ENCODE results near the gene DTX3. TPM values are rescaled to one million over a fixed set of nuclear protein-coding genes. Genes with fewer than 3 reads are reported as not detected.

DTX3 gene
- total RNA-seq, 1 experiment from 2014 or later, result 0.37 TPM

DNA sequence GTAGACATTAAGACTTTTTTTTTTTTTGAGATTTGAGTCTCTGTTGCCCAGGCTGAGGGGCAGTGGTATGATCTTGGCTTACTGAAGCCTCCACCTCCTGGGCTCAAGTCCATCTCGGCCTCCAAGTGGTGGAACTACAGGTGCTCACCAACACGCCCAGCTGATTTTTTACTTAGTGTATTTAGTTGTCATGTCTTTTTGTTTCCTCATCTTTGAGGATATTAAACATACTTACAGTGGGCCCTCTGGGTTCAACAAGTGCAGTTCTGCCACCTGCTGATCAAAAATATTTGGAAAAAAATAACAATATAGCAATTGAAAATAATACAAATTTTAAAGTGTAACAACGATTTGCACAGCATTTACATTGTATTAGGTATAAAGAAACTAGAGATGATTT is 32.7 kb downstream of the DTX3 start:
- no peak for DNase-seq (ENCODE audit: low read depth, low spot score)
- no peak overlapping the region for H3K9ac ChIP-seq (ENCODE audit: low read length)
- ChIA-PET CTCF (interaction anchor here (1.2 kb wide), 1 partner anchor 54 kb away, joined by 4 read pairs; no protein-coding TSS in a partner anchor), POLR2A (interaction anchor here (1.6 kb wide), 1 partner anchor 107 kb away, joined by 4 read pairs; the partner anchor contains the start of gene TSPAN31), RAD21 (ENCODE audit: low non-redundant PET in 1 of 2, low total read pairs in 2 of 2, uncharacterized antibody in 2 of 2, unreplicated experiment in 2 of 2) (no interaction called here)
- peaks cover 1% of the 10 kb centered on the region; the same call in 1 of the 2 replicates for H3K79me2 ChIP-seq (ENCODE audit: insufficient read depth, low read length)
- H4K20me1 ChIP-seq (ENCODE audit: insufficient read depth), result no peaks in the 10 kb centered on the region
- peaks cover 7 to 12% of the 10 kb centered on the region in 2 experiments for H3K4me1 ChIP-seq (ENCODE audit: control insufficient read depth in 1 of 2, insufficient read depth in 2 of 2, low read length in 2 of 2)
- H3K9me3 ChIP-seq (ENCODE audit: control insufficient read depth in 1 of 2, insufficient read depth in 1 of 2, low read depth in 1 of 2, low read length in 2 of 2), result no peaks in the 10 kb centered on the region
- TF ChIP-seq ZNF274 (IDR thresholded peaks at IDR 0.05; ENCODE audit: low read depth, low read length) (no peak), RAD21 (IDR thresholded peaks at IDR 0.05; ENCODE audit: low read depth) (peak; percentile 20; the same call in 1 of the 2 replicates), CBX3 (IDR thresholded peaks at IDR 0.05; ENCODE audit: low read depth) (no peak)
- TF ChIP-seq, protein P1, sequence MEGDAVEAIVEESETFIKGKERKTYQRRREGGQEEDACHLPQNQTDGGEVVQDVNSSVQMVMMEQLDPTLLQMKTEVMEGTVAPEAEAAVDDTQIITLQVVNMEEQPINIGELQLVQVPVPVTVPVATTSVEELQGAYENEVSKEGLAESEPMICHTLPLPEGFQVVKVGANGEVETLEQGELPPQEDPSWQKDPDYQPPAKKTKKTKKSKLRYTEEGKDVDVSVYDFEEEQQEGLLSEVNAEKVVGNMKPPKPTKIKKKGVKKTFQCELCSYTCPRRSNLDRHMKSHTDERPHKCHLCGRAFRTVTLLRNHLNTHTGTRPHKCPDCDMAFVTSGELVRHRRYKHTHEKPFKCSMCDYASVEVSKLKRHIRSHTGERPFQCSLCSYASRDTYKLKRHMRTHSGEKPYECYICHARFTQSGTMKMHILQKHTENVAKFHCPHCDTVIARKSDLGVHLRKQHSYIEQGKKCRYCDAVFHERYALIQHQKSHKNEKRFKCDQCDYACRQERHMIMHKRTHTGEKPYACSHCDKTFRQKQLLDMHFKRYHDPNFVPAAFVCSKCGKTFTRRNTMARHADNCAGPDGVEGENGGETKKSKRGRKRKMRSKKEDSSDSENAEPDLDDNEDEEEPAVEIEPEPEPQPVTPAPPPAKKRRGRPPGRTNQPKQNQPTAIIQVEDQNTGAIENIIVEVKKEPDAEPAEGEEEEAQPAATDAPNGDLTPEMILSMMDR (IDR thresholded peaks at IDR 0.05 in 2 of 3, conservative IDR thresholded peaks at IDR 0.05 in 1 of 3; ENCODE audit: borderline replicate concordance in 1 of 3, insufficient read depth in 1 of 3, low read depth in 2 of 3, low read length in 2 of 3), result peak in 2 of 3 experiments; percentile 11 to 16; a peak in 1 of 6 replicates
- no peak overlapping the region for H3K27ac ChIP-seq (ENCODE audit: low read depth, low read length)
- no peak overlapping the region for H3K4me3 ChIP-seq (replicated peaks in 1 of 2; ENCODE audit: low read depth in 1 of 2, low read length in 2 of 2)
- ATAC-seq, result no peak
- BruUV-seq (replicated peaks), result no TSS peak
- intact Hi-C loops (cut with micrococcal nuclease), result no loop called here
- no peaks in the 10 kb centered on the region for H3K9me2 ChIP-seq (ENCODE audit: insufficient read depth)
- H3K4me2 ChIP-seq (ENCODE audit: low read length), result no peak overlapping the region
- H3K27me3 ChIP-seq (ENCODE audit: insufficient read depth, low read length), result no peaks in the 10 kb centered on the region; the same call in 1 of the 2 replicates
- H2AFZ ChIP-seq (ENCODE audit: low read depth, low read length, poor library complexity, severe bottlenecking), result no peak overlapping the region
- H3K36me3 ChIP-seq (ENCODE audit: control insufficient read depth in 1 of 2, insufficient read depth in 2 of 2, low read length in 2 of 2), result no peaks in the 10 kb centered on the region

DNA sequence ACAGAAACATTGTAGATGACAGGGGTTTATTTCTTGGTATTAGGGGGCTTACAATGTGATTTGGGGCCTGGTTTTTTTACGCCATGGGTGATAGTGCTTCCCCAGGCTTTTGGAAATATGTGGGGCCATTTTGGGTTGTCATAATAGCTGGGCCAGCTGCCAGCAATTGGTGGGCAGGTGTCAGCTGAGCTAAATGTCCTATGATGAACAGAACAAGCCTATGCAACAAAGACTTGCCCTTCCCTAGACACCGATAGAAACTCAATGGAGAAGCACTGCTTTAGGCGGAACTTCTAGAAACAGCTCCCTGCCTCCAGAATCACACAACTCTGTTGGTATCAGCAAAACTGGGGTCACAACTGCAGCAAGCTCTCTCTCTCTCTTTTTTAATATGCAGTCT is 33.5 kb downstream of the DTX3 start:
- no TSS peak for BruUV-seq (replicated peaks)
- H3K4me1 ChIP-seq (ENCODE audit: control insufficient read depth in 1 of 2, insufficient read depth in 2 of 2, low read length in 2 of 2), result peaks cover 7 to 11% of the 10 kb centered on the region in 2 experiments
- H3K9me2 ChIP-seq (ENCODE audit: insufficient read depth), result no peaks in the 10 kb centered on the region
- H3K4me3 ChIP-seq (replicated peaks in 1 of 2; ENCODE audit: low read depth in 1 of 2, low read length in 2 of 2), result no peak overlapping the region
- ChIA-PET CTCF (no interaction called here), POLR2A (no interaction called here), RAD21 (ENCODE audit: low non-redundant PET in 1 of 2, low total read pairs in 2 of 2, uncharacterized antibody in 2 of 2, unreplicated experiment in 2 of 2) (no interaction called here)
- intact Hi-C loops (cut with micrococcal nuclease), result no loop called here
- no peak overlapping the region for H2AFZ ChIP-seq (ENCODE audit: low read depth, low read length, poor library complexity, severe bottlenecking)
- no peak for DNase-seq (ENCODE audit: low read depth, low spot score)
- H3K79me2 ChIP-seq (ENCODE audit: insufficient read depth, low read length), result no peaks in the 10 kb centered on the region
- ATAC-seq, result no peak
- H3K9ac ChIP-seq (ENCODE audit: low read length), result no peak overlapping the region
- no peak overlapping the region for H3K27ac ChIP-seq (ENCODE audit: low read depth, low read length)
- H3K4me2 ChIP-seq (ENCODE audit: low read length), result no peak overlapping the region
- no peaks in the 10 kb centered on the region for H4K20me1 ChIP-seq (ENCODE audit: insufficient read depth)
- no peaks in the 10 kb centered on the region; the same call in 1 of the 2 replicates for H3K27me3 ChIP-seq (ENCODE audit: insufficient read depth, low read length)
- no peaks in the 10 kb centered on the region for H3K9me3 ChIP-seq (ENCODE audit: control insufficient read depth in 1 of 2, insufficient read depth in 1 of 2, low read depth in 1 of 2, low read length in 2 of 2)
- H3K36me3 ChIP-seq (ENCODE audit: control insufficient read depth in 1 of 2, insufficient read depth in 2 of 2, low read length in 2 of 2), result no peaks in the 10 kb centered on the region
- TF ChIP-seq YY1 (IDR thresholded peaks at IDR 0.05; ENCODE audit: extremely low read depth, insufficient replicate concordance, low read depth, low read length) (no peak), EZH2 (IDR thresholded peaks at IDR 0.05) (no peak), EZH2phosphoT487 (IDR thresholded peaks at IDR 0.05; ENCODE audit: borderline replicate concordance) (no peak), RAD21 (IDR thresholded peaks at IDR 0.05; ENCODE audit: low read depth) (no peak)
- TF ChIP-seq, protein P2, sequence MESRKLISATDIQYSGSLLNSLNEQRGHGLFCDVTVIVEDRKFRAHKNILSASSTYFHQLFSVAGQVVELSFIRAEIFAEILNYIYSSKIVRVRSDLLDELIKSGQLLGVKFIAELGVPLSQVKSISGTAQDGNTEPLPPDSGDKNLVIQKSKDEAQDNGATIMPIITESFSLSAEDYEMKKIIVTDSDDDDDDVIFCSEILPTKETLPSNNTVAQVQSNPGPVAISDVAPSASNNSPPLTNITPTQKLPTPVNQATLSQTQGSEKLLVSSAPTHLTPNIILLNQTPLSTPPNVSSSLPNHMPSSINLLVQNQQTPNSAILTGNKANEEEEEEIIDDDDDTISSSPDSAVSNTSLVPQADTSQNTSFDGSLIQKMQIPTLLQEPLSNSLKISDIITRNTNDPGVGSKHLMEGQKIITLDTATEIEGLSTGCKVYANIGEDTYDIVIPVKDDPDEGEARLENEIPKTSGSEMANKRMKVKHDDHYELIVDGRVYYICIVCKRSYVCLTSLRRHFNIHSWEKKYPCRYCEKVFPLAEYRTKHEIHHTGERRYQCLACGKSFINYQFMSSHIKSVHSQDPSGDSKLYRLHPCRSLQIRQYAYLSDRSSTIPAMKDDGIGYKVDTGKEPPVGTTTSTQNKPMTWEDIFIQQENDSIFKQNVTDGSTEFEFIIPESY (IDR thresholded peaks at IDR 0.05; ENCODE audit: extremely low read depth, insufficient replicate concordance, low read length), result no peak

Data from HCT116 (cell line).